T-helper 2 cell treated with Interferon-gamma antibody and Interleukin-4, amounts not matched to agents 100 ng/mL and 5 ng/mL, for 36 hours (primary cell): ENCODE measurements around the gene TUBGCP2. TPM values are rescaled to one million over a fixed set of nuclear protein-coding genes. Genes with fewer than 3 reads are reported as not detected.

Experiments used
- intact Hi-C: fragments of 100-400 bp; cut with micrococcal nuclease; formaldehyde crosslinking; loops from one replicate; pipeline ENCODE4 v1.15.1; 2023
- total RNA-seq: library from RNA; stranded (reverse); gene quantifications from 2 replicates; pipeline ENCODE4 v1.2.3, GENCODE V29; 2022

Gene TUBGCP2
- total RNA-seq, 1 donor from 2014 or later: 61.5 TPM

GRCh38 chr10:133280391-133281059 is 28.1 kb downstream of the TUBGCP2 start:
- intact Hi-C loops: no loop called here

DNA sequence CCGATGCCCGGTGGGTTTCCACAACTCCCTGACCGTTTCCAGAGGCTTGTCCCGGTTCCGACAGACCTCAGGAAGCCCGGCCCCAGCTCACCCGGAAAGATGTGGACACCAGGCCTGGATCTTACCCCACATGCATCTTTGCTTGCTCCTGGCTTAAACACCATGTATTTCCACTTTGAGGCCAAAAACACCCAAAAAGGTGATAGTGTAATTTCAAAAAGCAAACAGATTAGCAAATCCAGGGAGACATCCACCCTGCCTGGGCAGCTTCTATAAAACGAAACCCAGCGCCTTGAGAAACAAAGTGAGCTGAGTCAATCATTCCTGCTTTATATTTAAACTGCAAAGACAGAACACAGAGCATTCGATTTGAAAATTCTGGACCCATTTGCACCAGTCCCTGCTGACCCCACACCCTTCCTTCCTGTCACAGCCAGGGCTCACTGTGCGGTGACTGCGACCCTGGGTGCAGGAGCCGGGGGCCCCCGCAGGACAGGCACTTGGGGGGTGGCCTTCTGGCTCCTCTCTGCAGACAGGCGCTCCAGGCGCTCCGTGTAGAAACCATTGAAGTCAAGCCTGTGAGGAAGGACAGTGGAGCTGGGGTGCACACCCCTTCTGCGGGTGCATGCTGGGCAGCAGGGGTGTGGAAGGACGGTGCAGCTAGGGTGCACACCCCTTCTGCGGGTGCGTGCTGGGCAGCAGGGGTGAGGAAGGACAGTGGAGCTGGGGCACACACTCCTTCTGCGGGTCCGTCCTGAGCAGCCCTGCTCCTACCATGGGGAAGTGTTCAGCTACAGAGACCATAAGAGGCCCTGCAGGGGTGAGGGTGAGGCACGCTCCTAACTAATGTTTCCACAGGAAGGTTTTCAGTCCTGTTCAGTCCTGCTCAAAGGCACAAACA is 29.1 kb downstream of the TUBGCP2 start:
- intact Hi-C loops: loop anchor here (10.0 kb wide), 1 partner anchor 135 kb away; no protein-coding TSS in a partner anchor

- intact Hi-C loops: loop anchor here (10.0 kb wide), 1 partner anchor 134 kb away; no protein-coding TSS in a partner anchor
Measured at GRCh38 chr10:133278577-133279265, 30.0 kb downstream of the TUBGCP2 start.

- intact Hi-C loops: loop anchor here (10.0 kb wide), 1 partner anchor 133 kb away; no protein-coding TSS in a partner anchor
Measured at GRCh38 chr10:133277993-133278576, 30.6 kb downstream of the TUBGCP2 start.

DNA sequence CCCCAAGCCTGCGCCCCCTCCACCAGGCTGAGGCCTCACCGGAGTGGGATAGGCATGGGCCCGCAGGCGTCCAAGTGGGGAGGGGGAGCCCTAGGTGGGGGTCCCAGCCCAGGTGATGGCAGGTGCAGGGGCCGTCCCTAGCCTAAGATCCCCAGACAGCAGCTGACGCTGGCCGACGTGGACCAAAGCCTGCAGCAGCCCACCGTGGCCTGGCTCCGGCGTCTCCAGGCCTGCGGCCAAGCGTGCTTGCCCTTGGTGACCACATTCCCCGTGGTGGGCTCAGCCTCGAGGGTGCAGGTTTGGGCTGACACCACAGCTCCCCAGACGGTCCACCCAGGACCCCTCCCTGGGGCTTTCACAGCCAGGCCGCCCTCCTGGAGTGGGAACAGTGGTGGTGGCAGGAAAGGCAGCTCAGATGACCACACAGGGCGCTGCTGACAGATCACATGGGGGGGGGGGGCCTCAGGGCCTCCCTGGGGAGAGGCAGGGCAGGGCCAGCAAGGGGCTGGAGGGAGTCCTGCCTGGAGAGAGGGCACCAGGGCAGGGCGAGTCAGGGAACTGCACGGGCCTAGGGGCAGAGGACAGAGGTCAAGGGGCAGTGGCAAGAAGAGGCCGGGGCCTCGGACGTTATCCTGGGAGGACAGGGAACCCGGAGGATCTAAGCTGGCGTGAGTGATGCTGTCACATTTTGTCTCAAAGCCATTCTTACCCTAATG is 31.2 kb downstream of the TUBGCP2 start:
- intact Hi-C loops: loop anchor here (10.0 kb wide), 1 partner anchor 133 kb away; no protein-coding TSS in a partner anchor

GRCh38 chr10:133276435-133277201 is 32.1 kb downstream of the TUBGCP2 start, which contains the start of gene ADAM8:
ADAM8 (minus strand) TSS chr10:133276868; CDS start chr10:133276817, 51 bp downstream.
- intact Hi-C loops: loop anchor here (1.0 to 10.0 kb wide), 2 partner anchors 102 to 132 kb away; no protein-coding TSS in a partner anchor

- intact Hi-C loops: loop anchor here (1.0 to 10.0 kb wide), 2 partner anchors 102 to 131 kb away; no protein-coding TSS in a partner anchor
Measured at GRCh38 chr10:133276100-133276434, 32.6 kb downstream of the TUBGCP2 start.

- intact Hi-C loops: loop anchor here (1.0 to 10.0 kb wide), 5 partner anchors 11 to 131 kb away; partner anchors contain the start of genes TUBGCP2 and ZNF511
Measured at GRCh38 chr10:133275684-133276092, 33.0 kb downstream of the TUBGCP2 start.

DNA sequence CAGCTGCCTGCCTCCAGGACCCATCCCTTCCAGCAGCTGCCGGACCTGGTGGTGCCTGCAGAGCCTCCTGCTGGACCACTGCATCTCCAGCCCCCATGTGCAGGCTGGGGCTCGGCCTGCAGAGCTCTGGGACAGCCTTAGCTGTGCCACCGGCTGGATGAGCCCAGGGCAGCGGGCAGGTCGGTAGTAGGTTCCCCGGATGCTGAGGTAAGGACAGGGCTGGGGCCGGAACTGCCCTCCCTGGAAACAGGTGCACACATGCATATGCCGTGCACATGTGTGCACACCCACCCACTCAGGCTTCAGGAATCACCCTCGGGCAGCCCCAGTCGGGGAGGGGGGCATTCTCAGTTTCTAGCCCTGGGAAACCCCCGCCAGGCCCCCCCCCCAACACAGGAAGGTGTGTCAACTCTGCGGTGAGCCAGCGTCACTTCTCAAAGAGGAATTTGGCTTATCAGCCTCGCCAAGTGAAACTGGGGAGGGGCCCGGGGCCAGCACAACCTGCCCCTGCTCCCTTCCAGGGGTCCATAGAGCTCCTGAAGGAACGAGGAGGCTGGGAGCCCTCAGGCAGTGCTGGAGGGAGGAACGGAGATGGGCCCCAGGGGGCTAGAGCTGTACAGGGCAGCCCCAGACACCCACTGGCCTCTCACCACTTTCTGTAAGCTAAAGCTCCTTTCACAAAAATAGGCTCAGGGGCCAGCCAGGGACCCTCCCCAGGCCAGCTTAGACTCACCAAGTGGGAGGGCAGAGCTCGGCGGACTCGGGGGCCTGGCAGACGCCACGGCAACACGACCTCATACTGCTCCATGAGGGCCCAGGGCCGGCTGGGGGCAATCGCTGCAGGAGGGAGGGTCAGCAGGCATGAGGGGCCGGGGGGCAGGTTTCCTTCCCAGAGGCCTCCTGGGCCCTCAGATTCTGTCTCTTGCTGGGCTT is 33.7 kb downstream of the TUBGCP2 start:
- intact Hi-C loops: loop anchor here (1.0 to 10.0 kb wide), 4 partner anchors 11 to 130 kb away; partner anchors contain the start of genes TUBGCP2 and ZNF511

- intact Hi-C loops: loop anchor here (10.0 kb wide), 1 partner anchor 129 kb away; no protein-coding TSS in a partner anchor
Measured at GRCh38 chr10:133273534-133274143, 35.0 kb downstream of the TUBGCP2 start.

DNA sequence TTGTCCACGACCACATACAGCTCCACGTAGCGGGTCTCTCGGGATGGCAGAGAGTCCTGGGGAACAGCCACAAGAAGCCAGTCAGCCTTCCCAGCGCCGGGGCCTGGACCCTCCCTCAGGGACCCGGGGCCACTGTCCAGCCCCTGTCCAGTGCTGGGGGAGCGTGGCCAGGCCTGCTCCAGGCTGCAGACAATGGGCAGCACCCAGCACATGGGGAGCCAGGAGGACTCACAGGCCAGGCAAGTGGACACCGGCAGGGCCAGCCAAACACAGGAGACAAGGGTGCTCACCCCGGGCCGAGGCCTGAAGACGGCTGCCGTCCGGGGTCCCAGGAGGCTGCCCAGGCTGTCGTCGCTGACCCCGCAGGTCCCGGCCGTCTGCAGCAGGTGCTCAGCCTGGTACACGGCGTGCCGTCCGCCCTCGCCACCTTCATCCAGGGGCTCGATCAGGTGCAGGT is 35.7 kb downstream of the TUBGCP2 start:
- intact Hi-C loops: loop anchor here (10.0 kb wide), 1 partner anchor 128 kb away; no protein-coding TSS in a partner anchor

GRCh38 chr10:133272301-133272963 is 36.2 kb downstream of the TUBGCP2 start:
- intact Hi-C loops: loop anchor here (10.0 kb wide), 1 partner anchor 128 kb away; no protein-coding TSS in a partner anchor

GRCh38 chr10:133271521-133272300 is 37.0 kb downstream of the TUBGCP2 start:
- intact Hi-C loops: loop anchor here (10.0 kb wide), 1 partner anchor 127 kb away; no protein-coding TSS in a partner anchor

DNA sequence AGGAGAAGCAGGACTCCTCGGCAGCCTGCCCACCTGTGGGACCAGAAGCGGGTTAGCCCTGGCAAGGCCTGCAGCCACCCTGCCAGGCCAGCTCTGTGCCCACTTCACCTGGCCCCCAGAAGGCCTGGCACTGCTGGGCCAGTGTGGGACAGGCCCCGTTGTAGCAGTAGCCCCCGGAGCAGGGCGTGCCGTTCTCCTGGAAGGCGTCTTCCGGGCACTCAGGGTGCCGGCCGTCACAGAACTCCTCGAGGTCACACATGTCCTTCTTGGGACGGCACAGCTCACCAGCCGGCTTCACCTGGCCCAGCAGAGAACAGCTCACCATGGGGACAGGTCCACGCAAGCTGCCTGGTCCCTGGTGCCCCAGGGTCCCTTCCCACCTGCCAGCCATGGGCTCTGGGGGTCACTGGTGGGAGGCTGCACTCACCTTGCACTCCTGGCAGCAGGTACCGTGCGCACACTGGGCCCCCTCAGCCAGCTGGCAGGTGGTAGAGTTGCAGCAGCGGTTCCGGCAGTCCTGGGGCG is 37.8 kb downstream of the TUBGCP2 start:
- intact Hi-C loops: loop anchor here (10.0 kb wide), 1 partner anchor 126 kb away; no protein-coding TSS in a partner anchor

DNA sequence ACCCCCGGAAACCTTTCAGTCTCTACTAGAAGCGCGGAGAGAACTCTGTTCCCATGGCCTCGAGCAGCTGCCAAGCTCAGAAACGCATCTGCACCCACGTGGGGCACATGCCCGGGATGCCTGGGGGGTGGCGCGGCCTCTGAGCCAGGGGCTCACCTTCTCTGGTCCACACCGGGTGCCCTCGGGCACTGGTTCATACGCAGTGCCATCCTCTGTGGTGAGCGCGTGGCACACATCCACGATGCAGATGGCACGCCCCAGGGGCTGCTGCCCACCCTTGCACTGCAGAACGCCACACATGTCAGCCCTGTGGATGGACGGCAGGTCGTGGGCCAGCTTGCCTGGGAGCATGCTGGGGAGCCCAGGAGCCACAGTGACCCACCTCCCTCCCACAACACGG is 38.5 kb downstream of the TUBGCP2 start:
- intact Hi-C loops: loop anchor here (10.0 kb wide), 1 partner anchor 125 kb away; no protein-coding TSS in a partner anchor

DNA sequence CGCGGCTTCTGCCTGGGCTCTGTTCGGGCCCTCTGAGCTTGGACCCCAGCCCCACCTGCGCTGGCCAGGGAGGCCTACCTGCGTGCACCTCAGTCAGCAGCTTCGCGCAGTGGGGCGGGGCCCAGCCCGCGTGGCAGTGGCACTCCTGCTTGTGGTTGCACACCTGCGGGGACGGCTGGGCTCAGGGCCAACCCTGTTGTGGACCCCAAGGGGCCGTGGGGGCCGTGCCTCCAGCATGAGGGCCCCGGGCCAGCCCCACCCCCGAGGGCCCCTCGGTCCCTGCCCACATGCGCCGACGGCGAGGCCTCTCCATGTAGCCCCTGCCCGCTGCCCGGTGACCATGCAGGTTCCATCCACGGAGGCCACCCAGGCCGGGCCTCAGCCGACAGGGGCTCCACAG is 39.3 kb downstream of the TUBGCP2 start:
- intact Hi-C loops: no loop called here
